GM19372 (cell line): ENCODE data around the gene ABCC5.
"Not testable (repeated sequence)": the region's sequence is repeated elsewhere in the genome, so short reads cannot be mapped to it uniquely, and the experiment has no call there.

ENCODE experiments used
- ATAC-seq: cut with Tn5 transposase; IDR thresholded peaks from one replicate; pipeline ENCODE4 v1.9.1; 2021; ENCODE audit warnings: mild to moderate bottlenecking, low read depth, moderate library complexity; ENCODE audit not compliant: unreplicated experiment

Gene ABCC5

GRCh38 chr3:184016811-184017671 lies 643 bp downstream of the ABCC5 start:
- peak; percentile 69 for ATAC-seq

GRCh38 chr3:184016169-184016570 lies 1.5 kb downstream of the ABCC5 start:
- ATAC-seq = no peak

GRCh38 chr3:184015381-184016019 lies 2.2 kb downstream of the ABCC5 start:
- no peak for ATAC-seq

- ATAC-seq = no peak
These were observed 5.5 kb downstream of the ABCC5 start for GRCh38 chr3:184011937-184012889.

- ATAC-seq = no peak
These were observed 6.3 kb downstream of the ABCC5 start for GRCh38 chr3:184011230-184011876.

GRCh38 chr3:184008161-184008560 lies 9.5 kb downstream of the ABCC5 start:
- ATAC-seq = no peak

- not testable (repeated sequence) for ATAC-seq
These were observed 10.4 kb downstream of the ABCC5 start for GRCh38 chr3:184007143-184007813.

GRCh38 chr3:184005941-184006507 lies 11.7 kb downstream of the ABCC5 start:
- peak; percentile 75 for ATAC-seq

GRCh38 chr3:184004476-184004875 lies 13.2 kb downstream of the ABCC5 start:
- no peak for ATAC-seq

GRCh38 chr3:184003187-184003967 lies 14.3 kb downstream of the ABCC5 start:
- no peak for ATAC-seq

GRCh38 chr3:184002469-184002868 lies 15.2 kb downstream of the ABCC5 start:
- ATAC-seq = no peak

GRCh38 chr3:184001761-184002160 lies 15.9 kb downstream of the ABCC5 start:
- ATAC-seq = no peak

- ATAC-seq = no peak
These were observed 26.3 kb downstream of the ABCC5 start for GRCh38 chr3:183991403-183991802.

- ATAC-seq = no peak
These were observed 29.4 kb downstream of the ABCC5 start for GRCh38 chr3:183988216-183988790.

- ATAC-seq = no peak
These were observed 30.6 kb downstream of the ABCC5 start for GRCh38 chr3:183987000-183987600.

- no peak for ATAC-seq
These were observed 32.6 kb downstream of the ABCC5 start for GRCh38 chr3:183984749-183985729.
